K562 (cell line): ENCODE measurements around the gene VARS1. TPM values are rescaled to one million over a fixed set of nuclear protein-coding genes. Genes with fewer than 3 reads are reported as not detected.
"Not testable (repeated sequence)": the region's sequence is repeated elsewhere in the genome, so short reads cannot be mapped to it uniquely, and the experiment has no call there.

Experiments used
- ATAC-seq: fragments of 200-7000 bp; cut with Tn5 transposase; 3 replicates; pipeline ENCODE4 v1.9.1; 2020; ENCODE audit warnings: moderate library complexity
- BruUV-seq: library from RNA; stranded (reverse); fragments of 400-500 nt; replicated peaks from 2 replicates; lab custom pipeline; 2021; lab: Mats Ljungman, UMichigan
- CTCF ChIA-PET: fragments of 300-600 bp; formaldehyde crosslinking; extraction: SDS; loops from one replicate; lab custom pipeline; 2021; ENCODE audit warnings: low intra/inter-chr PET ratio; lab: Yijun Ruan, JAX
- POLR2A ChIA-PET: fragments of 300-600, 350-650 bp; sonication (Branson Sonifier 250); formaldehyde crosslinking; extraction: SDS; loops from one replicate; lab custom pipeline; 2021; ENCODE audit warnings: antibody characterized with exemption, inconsistent platforms; lab: Yijun Ruan, JAX
- DNase-seq, 4 experiments: peaks; one replicate each; pipeline versions ENCODE4 v3.0.0 to v3.0.0-alpha.2; 2011 to 2018; ENCODE audit warnings: low spot score in 3 of 4, mixed read lengths in 3 of 4; ENCODE audit errors: extremely low read depth in 1 of 4
- FAIRE-seq: peaks from 2 replicates; lab custom pipeline; 2011; peaks lifted over from hg19 to GRCh38; lab: Jason Lieb, UNC
- H2AFZ ChIP-seq: 2 replicates; pipeline ENCODE4 v1.6.0; 2011; ENCODE audit warnings: low read depth, low read length, control low read depth, inconsistent platforms
- H3K27ac ChIP-seq: fragments of 200-600 bp; 3 replicates; pipeline ENCODE4 v1.8.0; 2011; ENCODE audit warnings: low read depth, mild to moderate bottlenecking, control low read depth, inconsistent platforms, low read length, moderate library complexity, mixed read lengths; ENCODE audit errors: extremely low read depth
- H3K27me3 ChIP-seq, 2 experiments: fragments of 300-600 bp in 1 of 2; 2 replicates in 1 of 2; 3 replicates in 1 of 2; pipeline versions ENCODE4 v1.6.0 to v1.8.0; 2011; ENCODE audit warnings: inconsistent platforms in 2 of 2, low read length in 2 of 2, mild to moderate bottlenecking in 1 of 2, mixed read lengths in 1 of 2, moderate library complexity in 1 of 2; ENCODE audit not compliant: control insufficient read depth in 2 of 2, insufficient read depth in 2 of 2
- H3K36me3 ChIP-seq: fragments of 300-600 bp; 3 replicates; pipeline ENCODE4 v1.8.0; 2011; ENCODE audit warnings: mild to moderate bottlenecking, low read length, inconsistent platforms; ENCODE audit not compliant: control insufficient read depth, insufficient read depth
- H3K4me1 ChIP-seq, 2 experiments: fragments of 200-600 bp in 1 of 2; replicated peaks in 1 of 2; 2 replicates in 1 of 2; 3 replicates in 1 of 2; pipeline versions ENCODE4 v1.5.1 to v1.8.0; 2011; ENCODE audit warnings: inconsistent platforms in 2 of 2, low read length in 2 of 2, mild to moderate bottlenecking in 1 of 2, mixed read lengths in 1 of 2, moderate library complexity in 1 of 2; ENCODE audit not compliant: control insufficient read depth in 2 of 2, insufficient read depth in 2 of 2
- H3K4me2 ChIP-seq: 2 replicates; pipeline ENCODE4 v1.6.1; 2011; ENCODE audit warnings: low read length, control low read depth, inconsistent platforms, mixed read lengths; ENCODE audit not compliant: insufficient read depth
- H3K4me3 ChIP-seq: fragments of 200-600 bp; sonication (generic), shearing (Covaris generic); 2 replicates; pipeline ENCODE4 v1.5.1; 2016; ENCODE audit warnings: control low read depth, inconsistent platforms
- H3K79me2 ChIP-seq: fragments of 200-600 bp; 3 replicates; pipeline ENCODE4 v1.8.0; 2011; ENCODE audit warnings: low read length, inconsistent platforms; ENCODE audit not compliant: control insufficient read depth, insufficient read depth
- H3K9ac ChIP-seq, 2 experiments: 2 replicates each; pipeline versions ENCODE4 v1.6.0 to v1.6.1; 2011; ENCODE audit warnings: low read depth in 2 of 2, low read length in 2 of 2, control low read depth in 1 of 2, inconsistent platforms in 1 of 2, mild to moderate bottlenecking in 1 of 2, mixed read lengths in 1 of 2; ENCODE audit not compliant: insufficient read depth in 1 of 2
- H3K9me1 ChIP-seq: one replicate; pipeline ENCODE4 v1.6.0; 2011; ENCODE audit warnings: inconsistent platforms, mild to moderate bottlenecking, low read length, moderate library complexity; ENCODE audit not compliant: control insufficient read depth, insufficient read depth
- H3K9me3 ChIP-seq: replicated peaks from 2 replicates; pipeline ENCODE4 v1.5.1; 2011; ENCODE audit warnings: low read depth, low read length, inconsistent platforms; ENCODE audit not compliant: control insufficient read depth, insufficient read depth
- H4K20me1 ChIP-seq: replicated peaks from 2 replicates; pipeline ENCODE4 v1.6.1; 2011; ENCODE audit warnings: low read length, inconsistent platforms, mixed read lengths; ENCODE audit not compliant: control insufficient read depth, insufficient read depth
- DMBX1 ChIP-seq: fragments of 250-450 bp; sonication (Bioruptor Pico); IDR thresholded peaks from 2 replicates; pipeline ENCODE4 v1.8.0; 2022; ENCODE audit warnings: inconsistent platforms, mild to moderate bottlenecking, moderate library complexity, borderline replicate concordance
- HDAC1 ChIP-seq, 2 experiments: fragments of 450-650 bp; IDR thresholded peaks; 2 replicates each; pipeline ENCODE4 v1.6.1; 2016 to 2017; ENCODE audit warnings: inconsistent platforms in 1 of 2, mild to moderate bottlenecking in 1 of 2, moderate library complexity in 1 of 2
- LARP7 ChIP-seq: fragments of 450-650 bp; IDR thresholded peaks from 2 replicates; pipeline ENCODE4 v1.6.1; 2016
- OTX1 ChIP-seq: fragments of 450-650 bp; formaldehyde crosslinking; IDR thresholded peaks from 2 replicates; pipeline ENCODE4 v1.4.0; 2022; ENCODE audit warnings: mild to moderate bottlenecking
- RAD21 ChIP-seq, 2 experiments: fragments of 250-450 bp in 1 of 2; fragments of 450-650 bp in 1 of 2; sonication (Bioruptor Pico) in 1 of 2; formaldehyde crosslinking in 1 of 2; IDR thresholded peaks in 1 of 2; conservative IDR thresholded peaks in 1 of 2; 2 replicates each; pipeline versions ENCODE4 v1.4.0 to v1.8.0; 2020 to 2022; ENCODE audit warnings: mild to moderate bottlenecking in 2 of 2, moderate library complexity in 1 of 2
- STAT5B ChIP-seq: fragments of 250-450 bp; sonication (Bioruptor Pico); IDR thresholded peaks from 2 replicates; pipeline ENCODE4 v1.8.0; 2021; ENCODE audit warnings: mild to moderate bottlenecking, inconsistent platforms
- ZNF583 ChIP-seq: fragments of 250-450 bp; sonication (Bioruptor Pico); IDR thresholded peaks from 2 replicates; pipeline ENCODE4 v1.4.0; 2020
- ZNF707 ChIP-seq: fragments of 250-450 bp; sonication (Bioruptor Pico); conservative IDR thresholded peaks from 2 replicates; pipeline ENCODE4 v1.8.0; 2022; ENCODE audit warnings: inconsistent platforms, mild to moderate bottlenecking, moderate library complexity
- WGBS: fragments of 100-300 bp; shearing (Covaris generic); methylation state at CpG from one replicate; pipeline ENCODE4 v1.1.6; 2016; ENCODE audit warnings: low coverage, mixed read lengths; ENCODE audit not compliant: insufficient coverage; ENCODE audit errors: missing lambda C conversion rate; 5-methylcytosine and 5-hydroxymethylcytosine counted together
- in situ Hi-C: fragments of 300-500 bp; cut with MboI; formaldehyde crosslinking; loops from 4 replicates; pipeline ENCODE4 v1.15.0; 2018; ENCODE audit warnings: inconsistent platforms, mixed read lengths
- intact Hi-C: fragments of 100-400 bp; cut with micrococcal nuclease; formaldehyde crosslinking; loops from 2 replicates; pipeline ENCODE4 v1.14.2; 2022
- polyA plus RNA-seq, 8 experiments: library from polyadenylated mRNA; depleted of rRNA in 4 of 8; stranded (reverse) in 5 of 8; unstranded in 3 of 8; fragments of >200 nt; fragmentation: Nextera tagmentation in 2 of 8; fragmentation: Illumina TruSeq in 1 of 8; extraction: Ambion mirVana in 2 of 8; extraction: Trizol in 1 of 8; gene quantifications; 2 replicates each; pipeline versions ENCODE4 v1.2.1 to v1.2.3, GENCODE V29; 2011 to 2014; ENCODE audit warnings: inconsistent platforms in 1 of 8, missing spikeins in 1 of 8
- total RNA-seq, 7 experiments: library from RNA; depleted of rRNA in 6 of 7; stranded (reverse); fragments of >200 nt in 6 of 7; fragmentation: Illumina TruSeq in 2 of 7; extraction: Trizol in 2 of 7; gene quantifications; 2 replicates each; pipeline versions ENCODE4 v1.2.1 to v1.2.3, GENCODE V29; 2011 to 2021; ENCODE audit warnings: low replicate concordance in 1 of 7
- TF ChIP-seq, protein P1 (sequence below): fragments of 450-650 bp; formaldehyde crosslinking; IDR thresholded peaks from 2 replicates; pipeline ENCODE4 v1.4.0; 2020; ENCODE audit warnings: mild to moderate bottlenecking, mixed read lengths
- TF ChIP-seq, protein P2 (sequence below): fragments of 450-650 bp; formaldehyde crosslinking; conservative IDR thresholded peaks from 2 replicates; pipeline ENCODE4 v1.4.0; 2022; ENCODE audit warnings: mild to moderate bottlenecking, missing genetic modification characterization
- TF ChIP-seq, protein P3 (sequence below): fragments of 250-450 bp; sonication (Bioruptor Pico); IDR thresholded peaks from 2 replicates; pipeline ENCODE4 v1.8.0; 2022; ENCODE audit warnings: inconsistent platforms, mild to moderate bottlenecking, moderate library complexity, borderline replicate concordance
- TF ChIP-seq, protein P4 (sequence below): fragments of 250-450 bp; sonication (Bioruptor Pico); IDR thresholded peaks from 2 replicates; pipeline ENCODE4 v1.4.0; 2020; ENCODE audit warnings: borderline replicate concordance

VARS1 gene
- total and polyA plus RNA-seq, 9 of the 15 experiments (the other 6 are each of a cell fraction or from before 2014, with no cell fraction given), result 2.9 to 488 (median 130) TPM

DNA sequence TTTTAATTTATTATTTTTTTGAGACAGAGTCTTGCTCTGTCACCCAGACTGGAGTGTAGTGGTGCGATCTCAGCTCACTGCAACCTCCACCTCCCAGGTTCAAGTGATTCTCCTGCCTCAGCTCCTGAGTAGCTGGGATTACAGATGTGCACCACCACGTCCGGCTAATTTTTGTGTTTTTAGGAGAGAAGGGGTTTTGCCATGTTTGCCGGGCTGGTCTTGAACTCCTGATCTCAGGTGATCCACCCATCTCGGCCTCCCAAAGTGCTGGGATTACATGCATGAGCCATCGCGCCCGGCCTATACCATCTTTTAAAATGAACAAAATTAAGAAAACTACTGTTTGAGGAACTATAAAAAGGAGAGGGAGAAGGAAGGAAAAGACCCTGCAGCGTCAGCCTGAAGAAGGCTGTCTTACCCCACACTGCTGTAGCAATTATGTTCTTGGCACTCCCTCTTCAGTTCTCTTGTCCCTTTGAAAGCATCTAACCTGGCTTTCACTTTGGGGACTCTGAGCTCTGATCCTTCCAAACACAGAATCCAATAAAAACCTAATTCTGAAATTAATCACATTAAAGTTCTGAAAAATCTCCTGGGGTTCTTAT is 28.1 kb upstream of the VARS1 start:
- Histone ChIP-seq H3K9ac (peak overlapping the region in 1 of 2 experiments; percentile 97; a peak in 1 of 4 replicates), H3K79me2 (peaks cover 55% of the 10 kb centered on the region), H3K4me1 (peaks cover 50 to 53% of the 10 kb centered on the region in 2 experiments), H3K27ac (peak overlapping the region; percentile 99; the same call in 1 of the 3 replicates)
- H3K27me3 ChIP-seq, ATAC-seq, H3K4me2 ChIP-seq, H3K4me3 ChIP-seq, in situ Hi-C loops, H4K20me1 ChIP-seq, H3K9me3 ChIP-seq, H3K36me3 ChIP-seq, CTCF ChIA-PET, H3K9me1 ChIP-seq, FAIRE-seq, BruUV-seq, H2AFZ ChIP-seq, DNase-seq: not testable (repeated sequence)
- 84% methylated on average over 9 of the region's 9 CpGs for WGBS
- intact Hi-C loops, result loop anchor here (10.0 kb wide), 1 partner anchor 351 kb away; the partner anchor contains the start of genes AGPAT1 and RNF5
- POLR2A ChIA-PET, result interaction anchor here (0.9 to 6.4 kb wide), 9 partner anchors 10 to 163 kb away, joined by 4 to 93 read pairs (median 9); partner anchors contain the start of genes C6orf47, CSNK2B, GPANK1 and HSPA1A
- TF ChIP-seq, protein P1, sequence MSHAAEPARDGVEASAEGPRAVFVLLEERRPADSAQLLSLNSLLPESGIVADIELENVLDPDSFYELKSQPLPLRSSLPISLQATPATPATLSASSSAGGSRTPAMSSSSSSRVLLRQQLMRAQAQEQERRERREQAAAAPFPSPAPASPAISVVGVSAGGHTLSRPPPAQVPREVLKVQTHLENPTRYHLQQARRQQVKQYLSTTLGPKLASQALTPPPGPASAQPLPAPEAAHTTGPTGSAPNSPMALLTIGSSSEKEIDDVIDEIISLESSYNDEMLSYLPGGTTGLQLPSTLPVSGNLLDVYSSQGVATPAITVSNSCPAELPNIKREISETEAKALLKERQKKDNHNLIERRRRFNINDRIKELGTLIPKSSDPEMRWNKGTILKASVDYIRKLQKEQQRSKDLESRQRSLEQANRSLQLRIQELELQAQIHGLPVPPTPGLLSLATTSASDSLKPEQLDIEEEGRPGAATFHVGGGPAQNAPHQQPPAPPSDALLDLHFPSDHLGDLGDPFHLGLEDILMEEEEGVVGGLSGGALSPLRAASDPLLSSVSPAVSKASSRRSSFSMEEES (CRISPR knock-in tag), result 0 out of 2 replicates have a peak, but pooled peaks have one; percentile 12
- TF ChIP-seq, protein P2, sequence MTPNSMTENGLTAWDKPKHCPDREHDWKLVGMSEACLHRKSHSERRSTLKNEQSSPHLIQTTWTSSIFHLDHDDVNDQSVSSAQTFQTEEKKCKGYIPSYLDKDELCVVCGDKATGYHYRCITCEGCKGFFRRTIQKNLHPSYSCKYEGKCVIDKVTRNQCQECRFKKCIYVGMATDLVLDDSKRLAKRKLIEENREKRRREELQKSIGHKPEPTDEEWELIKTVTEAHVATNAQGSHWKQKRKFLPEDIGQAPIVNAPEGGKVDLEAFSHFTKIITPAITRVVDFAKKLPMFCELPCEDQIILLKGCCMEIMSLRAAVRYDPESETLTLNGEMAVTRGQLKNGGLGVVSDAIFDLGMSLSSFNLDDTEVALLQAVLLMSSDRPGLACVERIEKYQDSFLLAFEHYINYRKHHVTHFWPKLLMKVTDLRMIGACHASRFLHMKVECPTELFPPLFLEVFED, result 0 out of 2 replicates have a peak, but pooled peaks have one; percentile 28
- TF ChIP-seq DMBX1 (CRISPR knock-in tag) (peak; percentile 59; the same call in 1 of the 2 replicates), LARP7 (0 out of 2 replicates have a peak, but pooled peaks have one; percentile 17), OTX1 (CRISPR knock-in tag) (0 out of 2 replicates have a peak, but pooled peaks have one; percentile 12), STAT5B (CRISPR knock-in tag) (peak; percentile 37; the same call in 1 of the 2 replicates), RAD21 (CRISPR knock-in tag; conservative IDR thresholded peaks at IDR 0.05 in 1 of 2, IDR thresholded peaks at IDR 0.05 in 1 of 2) (peak in 1 of 2 experiments; percentile 26; a peak in 1 of 4 replicates), ZNF583 (CRISPR knock-in tag) (peak; percentile 74; the same call in 1 of the 2 replicates), ZNF707 (CRISPR knock-in tag) (0 out of 2 replicates have a peak, but pooled peaks have one; percentile 50), HDAC1 (IDR thresholded peaks at IDR 0.05) (peak in 1 of 2 experiments; percentile 12; a peak in 1 of 4 replicates)
- TF ChIP-seq, protein P3, sequence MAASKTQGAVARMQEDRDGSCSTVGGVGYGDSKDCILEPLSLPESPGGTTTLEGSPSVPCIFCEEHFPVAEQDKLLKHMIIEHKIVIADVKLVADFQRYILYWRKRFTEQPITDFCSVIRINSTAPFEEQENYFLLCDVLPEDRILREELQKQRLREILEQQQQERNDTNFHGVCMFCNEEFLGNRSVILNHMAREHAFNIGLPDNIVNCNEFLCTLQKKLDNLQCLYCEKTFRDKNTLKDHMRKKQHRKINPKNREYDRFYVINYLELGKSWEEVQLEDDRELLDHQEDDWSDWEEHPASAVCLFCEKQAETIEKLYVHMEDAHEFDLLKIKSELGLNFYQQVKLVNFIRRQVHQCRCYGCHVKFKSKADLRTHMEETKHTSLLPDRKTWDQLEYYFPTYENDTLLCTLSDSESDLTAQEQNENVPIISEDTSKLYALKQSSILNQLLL, result 0 out of 2 replicates have a peak, but pooled peaks have one; percentile 58
- TF ChIP-seq, protein P4, sequence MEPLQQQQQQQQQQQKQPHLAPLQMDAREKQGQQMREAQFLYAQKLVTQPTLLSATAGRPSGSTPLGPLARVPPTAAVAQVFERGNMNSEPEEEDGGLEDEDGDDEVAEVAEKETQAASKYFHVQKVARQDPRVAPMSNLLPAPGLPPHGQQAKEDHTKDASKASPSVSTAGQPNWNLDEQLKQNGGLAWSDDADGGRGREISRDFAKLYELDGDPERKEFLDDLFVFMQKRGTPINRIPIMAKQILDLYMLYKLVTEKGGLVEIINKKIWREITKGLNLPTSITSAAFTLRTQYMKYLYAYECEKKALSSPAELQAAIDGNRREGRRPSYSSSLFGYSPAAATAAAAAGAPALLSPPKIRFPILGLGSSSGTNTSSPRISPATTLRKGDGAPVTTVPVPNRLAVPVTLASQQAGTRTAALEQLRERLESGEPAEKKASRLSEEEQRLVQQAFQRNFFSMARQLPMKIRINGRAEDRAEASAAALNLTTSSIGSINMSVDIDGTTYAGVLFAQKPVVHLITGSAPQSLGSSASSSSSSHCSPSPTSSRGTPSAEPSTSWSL (CRISPR knock-in tag), result 0 out of 2 replicates have a peak, but pooled peaks have one; percentile 40
